Measurements from ENCODE around the gene QRICH2. TPM values are rescaled to one million over a fixed set of nuclear protein-coding genes. Genes with fewer than 3 reads are reported as not detected.
A peak's percentile ranks its signal among the peaks of the same experiment; 100 is the strongest.
"Not testable (repeated sequence)": the region's sequence is repeated elsewhere in the genome, so short reads cannot be mapped to it uniquely, and the experiment has no call there.

Gene QRICH2
- total and polyA plus RNA-seq, 7 donors, result 0.69 to 5.0 (median 2.5) TPM

GRCh38 chr17:76307299-76307965 lies 644 bp downstream of the QRICH2 start:
- intact Hi-C loops (cut with DNase I), result no loop called here
- no peak for TF ChIP-seq EP300 (IDR thresholded peaks at IDR 0.05)
- no peak for TF ChIP-seq POLR2A (IDR thresholded peaks at IDR 0.05)
- TF ChIP-seq CTCF (IDR thresholded peaks at IDR 0.05), result no peak
- no peak for TF ChIP-seq POLR2AphosphoS5 (IDR thresholded peaks at IDR 0.05)
- Histone ChIP-seq H3K27ac (no peak overlapping the region), H3K9me3 (no peaks in the 10 kb centered on the region), H3K4me3 (no peak overlapping the region), H3K27me3 (no peaks in the 10 kb centered on the region), H3K4me1 (no peaks in the 10 kb centered on the region), H3K36me3 (peaks cover 7 to 44% (median 9%) of the 10 kb centered on the region in 4 donors)
- peak; percentile 60 for DNase-seq
- WGBS, 2 donors, result 97 to 98% methylated on average over 58 of the region's 58 CpGs

DNA sequence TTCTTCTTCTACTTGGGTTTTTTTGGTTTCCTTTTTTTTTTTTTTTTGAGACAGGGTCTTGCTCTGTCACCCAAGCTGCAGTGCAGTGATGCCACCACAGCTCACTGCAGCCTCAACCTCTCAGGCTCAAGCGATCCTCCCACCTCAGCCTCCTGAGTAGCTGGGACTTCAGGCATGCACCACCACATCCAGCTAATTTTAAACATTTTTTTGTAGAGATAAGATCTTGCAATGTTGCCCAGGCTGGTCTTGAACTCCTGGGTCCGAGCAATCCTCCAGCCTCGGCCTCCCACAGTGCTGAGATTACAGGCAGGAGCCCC lies 3.0 kb downstream of the QRICH2 start:
- intact Hi-C loops (cut with DNase I); H3K27me3 ChIP-seq; H3K27ac ChIP-seq; H3K4me1 ChIP-seq; H3K9me3 ChIP-seq; H3K4me3 ChIP-seq: not testable (repeated sequence)
- DNase-seq, result peak; percentile 32
- WGBS, 2 donors, result 94 to 95% methylated on average over 3 of the region's 3 CpGs
- peaks cover 0 to 20% (median 1%) of the 10 kb centered on the region in 4 donors for H3K36me3 ChIP-seq

DNA sequence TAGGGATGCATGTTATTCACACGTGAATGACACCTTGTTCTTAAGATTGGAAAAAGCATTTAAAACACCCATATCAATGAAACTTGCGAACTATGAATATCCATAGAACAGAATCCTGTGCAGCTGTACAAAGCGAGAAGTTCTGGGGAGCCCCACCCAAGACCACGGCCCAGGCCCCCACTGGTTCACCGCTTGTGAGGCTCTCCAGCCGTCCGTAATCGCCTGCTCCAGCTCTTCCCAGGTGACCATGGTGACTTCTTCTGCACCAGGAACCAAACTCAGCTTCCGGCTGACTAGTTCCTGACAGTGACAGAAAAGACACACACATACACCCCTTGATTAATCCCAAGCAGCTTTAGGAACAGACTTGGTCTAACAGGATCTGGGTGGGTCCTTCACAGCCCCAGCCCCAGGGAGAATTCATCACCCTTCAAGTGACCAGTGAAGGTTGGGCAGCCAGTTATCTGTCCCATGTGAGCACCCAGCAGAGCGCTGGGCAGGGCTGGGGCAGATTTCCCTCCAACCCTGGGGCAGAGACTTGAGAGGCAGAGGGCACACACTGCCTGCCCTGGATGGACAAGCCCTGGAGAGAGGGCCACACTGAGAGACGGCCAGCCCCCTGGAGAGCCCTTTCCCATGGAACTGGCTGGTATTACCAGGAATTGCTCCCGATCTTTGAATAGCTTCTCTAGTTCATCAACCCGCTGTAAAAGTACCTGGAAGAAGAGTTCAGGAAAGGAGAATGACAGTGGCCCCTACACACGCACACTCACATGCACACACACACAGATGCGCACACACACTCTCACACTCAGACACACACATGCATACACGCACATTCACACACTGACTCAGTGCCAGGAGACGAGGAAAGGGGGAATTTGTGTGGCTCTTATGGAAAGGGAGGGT lies 3.6 kb downstream of the QRICH2 start:
- peak; percentile 56 for DNase-seq
- Histone ChIP-seq H3K27ac (no peak overlapping the region), H3K27me3 (no peaks in the 10 kb centered on the region), H3K4me1 (no peaks in the 10 kb centered on the region), H3K9me3 (no peaks in the 10 kb centered on the region), H3K36me3 (peaks cover 0 to 17% (median 1%) of the 10 kb centered on the region in 4 donors), H3K4me3 (no peak overlapping the region)
- 73 to 83% methylated on average over 17 of the region's 17 CpGs for WGBS, 2 donors
- no peak for TF ChIP-seq POLR2AphosphoS5 (IDR thresholded peaks at IDR 0.05)
- TF ChIP-seq POLR2A (IDR thresholded peaks at IDR 0.05), result no peak
- TF ChIP-seq EP300 (IDR thresholded peaks at IDR 0.05), result no peak
- no peak for TF ChIP-seq CTCF (IDR thresholded peaks at IDR 0.05)
- intact Hi-C loops (cut with DNase I), result loop anchor here (1.0 kb wide), 1 partner anchor 94 kb away; no protein-coding TSS in a partner anchor

DNA sequence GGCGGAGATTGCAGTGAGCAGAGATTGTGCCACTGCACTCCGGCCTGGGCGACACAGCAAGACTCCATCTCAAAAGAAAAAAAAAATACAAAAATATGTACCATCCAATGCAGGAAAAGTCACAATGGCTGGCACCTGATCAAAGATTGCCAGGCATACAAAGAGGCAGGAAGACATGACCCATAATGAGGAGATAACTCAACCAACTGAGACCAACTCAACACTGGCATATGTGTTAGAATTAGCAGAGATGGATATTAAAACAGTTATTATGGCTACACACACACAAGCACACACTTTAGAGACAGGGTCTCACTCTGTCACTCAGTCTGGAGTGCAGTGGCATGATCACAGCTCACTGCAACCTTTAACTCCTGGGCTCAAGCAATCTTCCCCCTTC lies 10.6 kb downstream of the QRICH2 start:
- WGBS, 2 donors, result 70 to 98% methylated on average over 3 of the region's 3 CpGs
- intact Hi-C loops (cut with DNase I), result no loop called here

More for the DNA sequence above, 10.6 kb downstream of the QRICH2 start:
- Histone ChIP-seq H3K36me3 (peaks cover 0 to 10% (median 3%) of the 10 kb centered on the region in 4 donors), H3K27ac (no peak overlapping the region), H3K27me3 (no peaks in the 10 kb centered on the region), H3K4me1 (no peaks in the 10 kb centered on the region), H3K9me3 (no peaks in the 10 kb centered on the region), H3K4me3 (no peak overlapping the region)
- TF ChIP-seq CTCF (IDR thresholded peaks at IDR 0.05) (no peak), EP300 (IDR thresholded peaks at IDR 0.05) (no peak), POLR2AphosphoS5 (IDR thresholded peaks at IDR 0.05) (no peak), POLR2A (IDR thresholded peaks at IDR 0.05) (no peak)
- no peak for DNase-seq
